Measurements from ENCODE around the gene EHF. TPM values are rescaled to one million over a fixed set of nuclear protein-coding genes. Genes with fewer than 3 reads are reported as not detected.

The EHF gene
- polyA plus RNA-seq, 1 of the 3 experiments (the other 2 are of a cell fraction), result not detected

- CTCF ChIA-PET, result interaction anchor here (1.2 to 5.9 kb wide), 5 partner anchors 8 to 805 kb away, joined by 4 to 88 read pairs (median 23); no protein-coding TSS in a partner anchor
- no peak for DNase-seq
- H3K4me3 ChIP-seq (ENCODE audit: low read depth in 2 of 2, low read length in 1 of 2), result no peak overlapping the region
- H3K9ac ChIP-seq, result no peak overlapping the region
- H3K36me3 ChIP-seq (replicated peaks in 1 of 2; ENCODE audit: control insufficient read depth in 1 of 2, insufficient read depth in 2 of 2, low read length in 1 of 2), result no peaks in the 10 kb centered on the region
- H3K27me3 ChIP-seq (ENCODE audit: insufficient read depth), result no peaks in the 10 kb centered on the region
- TF ChIP-seq POLR2AphosphoS5 (IDR thresholded peaks at IDR 0.05; ENCODE audit: low read depth, low read length), result no peak
- no peak for TF ChIP-seq RFX5 (IDR thresholded peaks at IDR 0.05; ENCODE audit: low read length)
- TF ChIP-seq FOXM1 (IDR thresholded peaks at IDR 0.05; ENCODE audit: low read depth), result no peak
- no peak for TF ChIP-seq MEF2A (IDR thresholded peaks at IDR 0.05; ENCODE audit: borderline replicate concordance, low read depth)
- TF ChIP-seq PBX3 (IDR thresholded peaks at IDR 0.05), result no peak
- no peak for TF ChIP-seq TEAD4 (IDR thresholded peaks at IDR 0.05; ENCODE audit: borderline replicate concordance, insufficient read depth)
- TF ChIP-seq YY1 (IDR thresholded peaks at IDR 0.05; ENCODE audit: low read depth), result no peak
- no peak for TF ChIP-seq MXI1 (IDR thresholded peaks at IDR 0.05; ENCODE audit: low read depth, low read length)
- no peak for TF ChIP-seq FOXJ3 (CRISPR knock-in tag; IDR thresholded peaks at IDR 0.05)
- TF ChIP-seq NRF1 (IDR thresholded peaks at IDR 0.05; ENCODE audit: low read depth, low read length), result no peak
- no peak for TF ChIP-seq USF1 (IDR thresholded peaks at IDR 0.05; ENCODE audit: borderline replicate concordance, low read depth)
- no peak for TF ChIP-seq EP300 (IDR thresholded peaks at IDR 0.05; ENCODE audit: borderline replicate concordance in 1 of 2, low read depth in 1 of 2, low read length in 1 of 2)
- TF ChIP-seq REST (IDR thresholded peaks at IDR 0.05; ENCODE audit: low read depth, low read length), result no peak
- H3F3A ChIP-seq (replicated peaks; ENCODE audit: insufficient read depth), result no peaks in the 10 kb centered on the region
- H3K4me1 ChIP-seq (ENCODE audit: control insufficient read depth in 1 of 2, insufficient read depth in 2 of 2, low read depth in 1 of 2, low read length in 1 of 2), result peaks cover 0 to 4% of the 10 kb centered on the region in 2 experiments; a peak in 1 of 4 replicates
- POLR2A ChIA-PET, result no interaction called here
- WGBS (ENCODE audit: low lambda C conversion rate), result 52% methylated on average over 2 of the region's 2 CpGs
- no peaks in the 10 kb centered on the region for H4K20me1 ChIP-seq (ENCODE audit: insufficient read depth)
- H2AFZ ChIP-seq (ENCODE audit: low read depth), result no peak overlapping the region
- H3K79me2 ChIP-seq (ENCODE audit: insufficient read depth), result no peaks in the 10 kb centered on the region
- no peaks in the 10 kb centered on the region for H3K9me2 ChIP-seq
- no peak overlapping the region for H3K27ac ChIP-seq (ENCODE audit: low read depth in 2 of 2, low read length in 1 of 2)
- H3K4me2 ChIP-seq, result no peak overlapping the region
- H3K9me3 ChIP-seq, result peaks cover under 1% of the 10 kb centered on the region; the same call in 1 of the 2 replicates
These were observed 32.9 kb upstream of the EHF start for GRCh38 chr11:34588023-34588422.

Measured in SK-N-SH (cell line).